Activated T-cell treated with anti-CD3 and anti-CD28 coated beads for 48 hours (primary cell): Measurements from ENCODE around the gene ADAMTSL1.

Source experiments
- DNase-seq: peaks from one replicate; pipeline ENCODE4 v3.0.0-alpha.2; 2020; ENCODE audit warnings: low read depth

Gene ADAMTSL1

DNA sequence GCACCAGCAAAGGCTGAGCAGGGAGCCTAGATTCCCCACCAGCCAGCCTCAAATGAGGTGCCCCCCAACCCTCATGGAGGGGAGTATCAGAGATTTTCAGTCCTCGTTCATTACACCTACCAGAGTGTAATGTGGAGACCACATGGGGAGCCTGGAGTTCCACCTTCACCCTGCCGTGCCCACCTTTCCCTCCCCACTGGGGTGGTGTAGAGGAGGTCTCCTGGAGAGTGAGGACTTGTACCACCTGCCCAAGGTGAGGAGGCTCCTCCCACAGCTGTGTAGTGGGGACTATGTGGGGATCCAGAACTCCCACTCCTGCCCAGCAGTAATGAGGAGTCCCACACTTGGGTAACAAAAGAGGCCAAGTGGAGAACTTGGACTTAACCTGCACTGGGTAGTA, 337.2 kb downstream of the ADAMTSL1 start:
- DNase-seq, result no peak

DNA sequence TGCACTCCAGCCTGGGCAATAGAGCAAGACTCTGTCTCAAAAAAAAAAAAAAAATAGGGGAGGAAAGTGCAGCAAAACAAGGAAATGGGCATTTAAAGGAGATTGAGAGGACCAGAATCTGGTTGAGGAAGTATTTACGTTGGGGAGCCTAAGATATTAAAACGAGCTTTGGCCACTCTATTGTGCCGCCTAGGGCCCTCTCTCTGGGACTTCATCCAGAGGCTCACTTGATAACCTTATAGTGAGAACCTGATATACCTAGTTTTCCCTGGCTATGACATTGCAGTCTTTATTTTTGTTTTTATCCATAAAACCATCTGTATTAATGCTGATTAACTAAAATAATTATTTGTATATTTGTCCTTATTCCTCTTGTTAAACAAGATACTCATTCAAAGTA, 345.5 kb downstream of the ADAMTSL1 start:
- DNase-seq, result no peak

DNA sequence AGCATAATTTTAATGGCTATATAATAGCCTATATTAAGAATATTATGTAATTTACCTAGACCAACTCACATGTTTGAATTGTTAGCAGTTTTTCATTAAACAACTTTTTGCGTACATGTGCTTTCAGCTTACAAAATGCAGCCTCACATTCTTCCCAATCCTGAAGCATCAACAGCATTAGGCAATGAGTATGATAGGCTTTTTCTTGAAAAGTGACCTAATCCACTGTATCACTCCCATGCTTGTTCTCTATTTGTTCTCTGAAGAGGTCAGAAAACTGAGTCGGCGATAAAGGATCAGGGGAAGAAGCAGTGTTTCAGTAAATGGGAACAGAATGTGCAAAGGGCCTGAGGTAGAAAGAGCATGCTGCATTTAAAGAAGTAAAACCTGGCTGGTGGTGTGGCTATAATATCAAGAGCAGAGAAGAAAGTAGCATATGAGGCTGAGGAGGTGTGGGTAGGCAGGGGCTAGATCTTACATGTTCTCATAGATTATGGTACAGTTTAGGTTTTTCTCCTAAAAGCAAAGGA, 346.7 kb downstream of the ADAMTSL1 start:
- DNase-seq, result no peak

DNA sequence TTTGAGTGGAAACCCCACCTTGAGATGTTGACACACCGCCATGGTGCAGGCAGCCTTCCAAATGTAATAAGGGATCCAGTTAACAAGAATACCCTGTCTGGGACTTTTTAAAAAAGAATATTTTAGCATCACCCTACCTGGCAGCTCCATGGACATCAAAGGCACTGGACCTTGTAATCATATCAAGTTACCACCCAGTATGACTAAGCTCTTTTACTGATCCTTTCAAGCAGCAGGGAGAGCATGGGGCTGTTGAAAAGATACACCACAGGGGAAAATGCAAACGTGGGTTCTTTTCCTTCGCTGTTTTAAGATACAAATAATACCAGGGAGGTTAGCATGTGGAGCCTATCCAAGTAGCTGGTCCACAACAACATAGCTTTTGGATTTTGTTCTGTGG, 347.8 kb downstream of the ADAMTSL1 start:
- no peak for DNase-seq

DNA sequence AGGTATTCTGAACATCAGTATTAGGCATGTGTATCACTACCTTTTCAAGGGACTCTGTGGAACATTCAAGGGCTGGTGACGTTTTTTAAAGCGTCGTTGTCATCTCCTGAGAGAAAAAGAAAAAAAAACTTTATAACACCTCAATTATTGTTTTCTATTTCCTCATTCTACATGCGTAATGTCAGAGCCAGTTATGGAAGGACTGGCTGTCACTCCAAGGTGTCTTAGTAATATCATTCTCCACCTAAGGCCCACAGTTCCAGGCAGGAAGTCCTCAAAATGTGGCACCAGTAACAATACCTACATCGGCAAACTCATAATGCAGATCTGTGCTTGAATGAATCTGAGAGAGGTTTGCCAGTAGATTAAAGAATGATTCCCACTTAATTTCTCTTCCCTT, 348.9 kb downstream of the ADAMTSL1 start:
- no peak for DNase-seq

DNA sequence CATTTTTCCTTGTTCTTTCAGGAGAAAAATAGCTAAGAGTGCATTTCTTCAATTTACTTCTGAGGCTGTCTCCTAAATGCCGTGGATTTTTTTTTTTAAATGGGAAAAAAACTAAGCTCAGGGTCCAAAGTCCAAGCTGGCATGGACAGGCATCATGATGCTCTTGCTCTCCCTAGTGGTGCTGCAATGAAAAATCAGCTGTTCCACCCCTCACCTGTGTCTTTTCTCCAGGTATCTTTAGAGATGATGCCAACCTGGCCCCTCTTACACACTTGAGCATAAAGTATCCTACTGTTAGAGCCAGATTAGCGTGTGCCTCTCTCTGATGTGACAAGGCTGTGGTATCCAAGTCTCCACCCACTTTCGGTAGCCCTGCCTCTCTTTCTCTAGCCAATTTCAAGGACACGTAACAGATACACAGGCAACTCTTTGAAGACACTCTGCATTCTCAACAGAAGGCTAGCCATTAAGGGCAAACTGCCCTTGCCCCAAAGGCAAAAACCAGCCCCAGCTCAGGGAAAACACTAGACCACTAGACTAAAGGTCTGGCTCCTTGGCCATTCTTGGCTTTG, 350.2 kb downstream of the ADAMTSL1 start:
- no peak for DNase-seq

DNA sequence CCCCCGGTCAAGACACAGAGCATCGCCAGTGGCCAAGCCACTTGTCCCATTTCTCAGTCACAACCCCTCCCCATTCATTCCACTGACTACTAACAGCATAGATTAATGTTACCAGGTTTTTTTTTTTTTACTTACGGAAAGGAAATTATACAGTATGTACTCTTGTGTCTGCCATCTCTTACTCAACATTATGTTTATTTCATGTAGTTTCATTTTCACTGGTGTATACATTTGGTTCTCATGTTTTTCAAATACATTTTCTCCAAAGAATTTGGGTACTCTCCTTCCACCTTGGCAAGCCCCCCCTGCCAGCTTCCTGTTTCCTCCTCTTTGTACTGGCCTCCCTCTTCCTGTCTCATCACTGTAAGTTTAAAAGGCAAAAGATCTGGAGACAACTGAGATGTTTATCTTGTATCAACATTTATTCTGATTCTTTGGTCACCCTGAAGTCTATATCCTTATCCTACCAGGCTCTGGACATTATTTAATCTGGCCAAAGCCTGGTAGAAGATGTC, 351.8 kb downstream of the ADAMTSL1 start:
- no peak for DNase-seq

DNA sequence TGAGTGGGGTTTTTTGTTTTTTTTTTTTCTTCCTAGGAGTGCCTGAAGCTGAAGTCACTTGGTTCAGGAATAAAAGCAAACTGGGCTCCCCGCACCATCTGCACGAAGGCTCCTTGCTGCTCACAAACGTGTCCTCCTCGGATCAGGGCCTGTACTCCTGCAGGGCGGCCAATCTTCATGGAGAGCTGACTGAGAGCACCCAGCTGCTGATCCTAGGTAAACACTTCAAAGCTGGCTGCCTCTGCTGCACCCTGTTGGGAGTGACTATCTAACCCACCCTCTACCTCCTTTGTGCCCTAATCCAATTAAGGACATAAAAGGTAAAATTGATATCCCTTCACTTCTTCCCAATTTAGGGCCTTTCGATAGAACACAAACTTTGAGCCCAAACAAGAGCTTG, 352.3 kb downstream of the ADAMTSL1 start:
- DNase-seq, result no peak

DNA sequence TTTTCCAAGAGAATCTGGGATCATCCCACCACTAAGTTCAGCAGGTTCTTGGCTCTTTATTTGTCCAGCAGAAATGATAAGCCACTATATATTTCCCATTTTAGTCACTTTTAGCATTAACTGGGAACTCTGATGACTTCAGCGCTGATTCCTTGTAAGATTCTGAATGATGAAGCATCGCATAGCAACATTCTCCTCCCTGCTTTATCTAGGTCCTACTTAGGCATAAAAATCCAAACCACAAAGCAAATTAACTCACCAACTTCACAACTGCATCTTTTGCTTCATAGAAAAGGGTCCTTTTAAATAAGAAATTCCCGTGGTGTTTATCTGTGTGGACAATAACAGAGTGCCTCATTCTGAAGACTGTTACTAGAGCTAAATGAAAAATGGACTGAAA, 355.1 kb downstream of the ADAMTSL1 start:
- no peak for DNase-seq

DNA sequence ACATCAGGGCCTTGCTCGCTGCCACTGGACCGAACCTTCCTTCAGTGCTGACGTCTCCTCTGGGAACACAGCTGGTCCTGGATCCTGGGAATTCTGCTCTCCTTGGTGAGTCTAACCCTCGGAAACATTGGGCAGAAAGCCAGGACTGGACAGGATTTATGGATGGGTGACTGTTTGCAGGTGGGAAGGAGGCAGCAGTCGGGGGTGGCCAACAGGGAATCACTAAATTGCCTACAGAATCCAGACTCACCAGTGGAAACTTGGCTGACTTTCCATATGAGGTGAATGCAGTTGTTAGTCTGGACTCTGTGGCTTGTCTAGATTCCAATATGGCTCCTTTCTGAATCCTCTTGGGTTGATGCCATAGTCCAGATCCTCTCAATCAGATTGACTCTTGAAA, 355.9 kb downstream of the ADAMTSL1 start:
- no peak for DNase-seq

DNA sequence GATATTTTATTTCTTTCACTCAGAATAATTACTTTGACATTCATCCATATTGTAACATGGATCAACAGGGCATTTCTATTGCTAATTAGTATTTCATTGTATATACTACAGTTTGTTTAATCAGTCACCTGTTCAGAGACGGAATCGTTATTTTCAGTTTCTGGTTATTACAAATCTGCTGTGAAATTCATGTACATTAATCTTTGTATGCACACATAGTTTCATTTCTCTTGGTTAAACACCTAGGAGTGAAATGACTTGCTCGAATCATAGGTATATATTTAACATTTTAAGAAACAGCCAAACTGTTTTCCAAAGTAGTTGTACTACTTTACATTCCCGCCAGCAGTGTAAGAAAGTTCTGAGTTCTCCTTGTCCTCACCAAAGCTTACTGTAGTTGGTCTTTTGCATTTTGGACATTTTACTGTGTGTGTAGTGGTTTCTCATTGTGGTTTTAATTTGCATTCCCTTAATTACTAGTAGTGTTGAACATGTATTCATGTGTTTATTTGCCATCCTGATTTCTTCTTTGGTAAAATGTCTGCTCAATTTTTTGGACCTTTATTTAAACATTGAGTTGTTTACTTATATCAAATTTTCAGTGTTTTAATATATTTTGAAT, 360.9 kb downstream of the ADAMTSL1 start:
- DNase-seq, result no peak

DNA sequence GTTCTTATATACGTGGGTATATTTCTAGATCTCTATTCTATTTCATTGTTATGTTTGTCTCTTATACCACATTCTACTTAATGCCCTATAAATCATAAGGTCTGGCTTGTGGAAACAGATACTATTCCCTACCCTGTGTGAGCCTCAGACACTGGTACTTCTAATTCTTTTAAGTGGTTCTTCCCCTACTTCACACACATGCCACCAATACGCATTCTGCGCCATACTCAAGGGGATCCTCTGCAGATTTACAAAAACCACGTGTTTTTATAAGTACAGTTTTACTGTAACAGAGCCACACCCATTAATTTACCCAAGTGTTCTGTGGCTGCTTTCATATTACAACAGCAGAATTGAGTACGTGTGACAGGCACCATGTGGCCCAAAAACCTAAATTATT, 363.4 kb downstream of the ADAMTSL1 start:
- DNase-seq, result no peak

DNA sequence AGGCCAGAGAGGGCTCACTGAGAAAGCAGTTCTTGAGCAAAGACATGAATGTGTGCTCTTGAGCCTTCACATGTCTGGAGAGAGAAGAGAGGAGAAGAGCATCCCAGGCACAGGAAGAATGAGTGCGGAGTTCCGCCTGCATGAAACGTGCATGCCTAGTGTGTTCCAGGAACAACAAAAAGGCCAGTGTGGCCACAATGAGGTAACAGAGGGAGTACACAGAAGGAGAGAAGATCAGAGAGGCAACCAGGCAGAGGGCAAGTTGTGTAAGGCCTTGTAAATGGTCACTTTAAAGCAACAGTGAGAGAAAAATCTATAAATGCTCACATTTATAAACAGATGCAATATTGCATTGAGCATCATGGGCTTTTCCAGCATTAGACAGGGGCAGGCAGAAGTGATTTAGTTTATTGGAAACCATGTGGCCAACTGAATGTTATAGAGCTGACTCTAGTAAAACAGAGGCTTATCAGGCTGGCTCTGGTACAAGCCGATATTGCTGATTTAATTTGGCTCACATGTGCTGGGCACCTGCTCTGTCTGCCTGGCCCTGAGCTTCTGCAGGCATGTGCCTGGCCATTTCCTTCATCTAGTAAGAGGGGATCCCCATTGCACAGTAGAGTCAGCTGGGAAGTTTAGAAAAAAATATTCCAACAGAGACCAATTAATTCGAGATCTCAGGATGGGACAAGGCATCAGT, 373.8 kb downstream of the ADAMTSL1 start:
- DNase-seq, result no peak

DNA sequence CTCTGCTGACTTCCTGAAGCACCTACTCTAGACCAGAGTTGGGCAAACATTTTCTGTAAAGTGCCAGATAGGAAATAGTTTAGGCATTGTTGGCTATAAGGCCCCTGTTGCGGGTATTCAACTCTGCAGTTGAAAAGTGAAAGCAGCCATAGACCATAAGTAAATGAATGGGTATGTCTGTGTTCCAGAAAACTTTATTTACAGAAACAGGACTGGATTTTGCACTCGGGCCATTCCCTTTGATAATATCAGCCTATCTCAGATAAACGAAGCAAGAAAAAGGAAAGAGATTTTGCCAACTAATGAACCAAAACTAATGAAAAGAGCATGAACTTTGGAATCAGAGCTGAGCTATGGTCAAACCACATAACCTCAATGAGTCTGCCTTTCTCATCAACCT, 374.7 kb downstream of the ADAMTSL1 start:
- DNase-seq, result no peak

DNA sequence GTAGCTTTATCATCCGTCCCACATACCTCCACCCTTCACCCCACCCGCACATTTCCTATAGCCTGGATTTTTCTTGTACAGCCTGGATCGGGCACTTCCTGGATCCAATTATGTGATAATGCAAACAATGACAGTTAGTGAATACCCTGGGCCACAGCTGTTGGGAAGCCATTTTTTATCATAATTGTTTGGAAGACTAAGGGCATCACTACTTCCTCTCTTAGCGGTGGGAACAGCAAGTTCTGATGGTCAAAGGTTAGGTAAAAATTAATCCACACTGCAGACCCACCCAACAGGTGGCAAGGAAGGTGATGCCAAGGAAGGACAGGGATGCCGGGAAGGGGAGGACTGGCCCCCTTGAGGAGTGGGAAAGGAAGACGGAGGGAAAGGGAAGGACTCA, 375.3 kb downstream of the ADAMTSL1 start:
- no peak for DNase-seq

DNA sequence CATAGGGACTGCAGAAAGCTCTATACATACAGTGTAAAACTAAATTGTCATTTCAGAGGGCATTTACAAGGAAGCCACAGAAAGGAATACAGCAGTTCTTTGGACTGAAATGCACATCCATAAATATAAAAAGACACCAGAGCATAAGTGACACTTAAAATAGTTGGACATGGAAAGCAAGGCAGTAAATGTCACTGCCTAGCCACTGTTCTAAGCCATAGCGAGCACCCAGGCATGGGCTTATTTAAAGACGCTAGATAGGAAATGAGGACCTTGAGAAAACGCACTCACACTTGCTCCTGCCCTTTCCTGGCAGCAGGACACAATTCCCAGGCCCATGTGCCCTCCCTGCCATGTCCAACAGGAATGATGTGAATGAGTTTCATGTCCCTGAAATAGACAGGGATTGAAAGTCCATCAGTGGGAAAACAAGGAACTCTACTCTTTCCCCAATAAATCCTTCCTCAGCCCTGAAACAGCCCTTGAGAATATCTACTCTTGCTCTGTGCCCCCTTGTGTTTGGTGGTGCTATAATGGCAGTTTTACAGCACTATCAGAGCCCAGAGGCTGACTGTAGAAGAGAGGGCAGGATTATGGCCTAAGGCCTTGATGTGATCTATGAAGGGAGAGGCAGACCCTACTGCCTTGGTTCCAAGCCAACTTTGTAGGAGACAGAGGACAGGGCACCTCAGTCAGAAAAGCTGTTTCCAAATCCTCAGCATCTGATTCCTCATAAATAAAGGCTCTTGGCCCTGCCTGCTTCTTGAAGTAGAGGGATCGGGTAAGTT, 376.1 kb downstream of the ADAMTSL1 start:
- no peak for DNase-seq

DNA sequence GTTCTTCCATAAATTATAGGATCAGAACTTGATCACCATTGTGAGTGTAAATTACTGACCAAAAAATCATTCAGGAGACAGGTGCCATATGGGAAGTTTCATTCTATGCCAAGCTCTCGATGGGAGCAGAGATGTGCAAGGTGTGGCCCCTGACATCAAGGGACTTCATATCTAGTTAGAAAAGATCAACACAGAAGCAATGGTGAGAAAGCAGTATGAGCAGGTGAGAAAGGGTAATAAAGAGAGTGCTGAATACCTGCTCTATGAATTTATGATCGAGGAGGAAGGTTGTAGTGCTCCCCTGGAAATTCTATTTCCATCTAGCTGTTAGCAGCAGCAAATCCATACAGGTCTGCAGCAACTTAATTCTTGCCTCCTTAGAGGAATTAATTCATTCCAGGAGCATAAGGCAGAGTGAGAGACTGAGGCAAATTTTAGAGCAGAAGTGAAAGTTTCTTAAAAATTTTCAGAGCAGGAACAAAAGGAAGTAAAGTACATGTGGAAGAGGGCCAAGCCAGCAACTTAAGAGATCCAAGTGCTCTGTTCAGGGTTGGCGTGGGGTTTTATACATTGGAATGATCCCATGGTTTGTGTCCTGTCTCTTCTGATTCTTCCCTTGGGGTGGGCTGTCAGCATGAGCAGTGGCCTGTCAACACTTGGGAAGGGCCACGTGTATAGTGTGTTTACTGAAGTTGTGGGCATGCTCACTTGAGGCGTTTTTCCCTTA, 377.3 kb downstream of the ADAMTSL1 start:
- DNase-seq, result no peak

DNA sequence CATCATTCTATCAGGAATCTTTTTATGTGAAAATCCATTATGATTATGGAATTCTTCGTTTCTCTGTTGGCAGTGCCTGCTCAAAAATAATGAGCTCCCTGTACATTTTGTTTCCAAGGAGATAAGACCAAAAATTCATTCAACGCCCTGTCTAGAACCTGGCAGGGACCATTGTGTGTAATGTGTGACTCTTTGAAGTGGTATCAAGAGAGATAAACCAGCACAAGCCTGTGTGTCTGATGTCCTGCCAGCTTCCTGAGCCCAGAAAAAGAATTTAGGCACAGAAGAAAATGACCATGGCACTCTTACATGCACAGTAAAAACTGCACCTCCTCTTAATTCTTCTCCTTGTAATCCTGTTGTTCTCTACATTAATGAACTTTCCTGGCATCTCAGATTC, 381.7 kb downstream of the ADAMTSL1 start:
- DNase-seq, result no peak

DNA sequence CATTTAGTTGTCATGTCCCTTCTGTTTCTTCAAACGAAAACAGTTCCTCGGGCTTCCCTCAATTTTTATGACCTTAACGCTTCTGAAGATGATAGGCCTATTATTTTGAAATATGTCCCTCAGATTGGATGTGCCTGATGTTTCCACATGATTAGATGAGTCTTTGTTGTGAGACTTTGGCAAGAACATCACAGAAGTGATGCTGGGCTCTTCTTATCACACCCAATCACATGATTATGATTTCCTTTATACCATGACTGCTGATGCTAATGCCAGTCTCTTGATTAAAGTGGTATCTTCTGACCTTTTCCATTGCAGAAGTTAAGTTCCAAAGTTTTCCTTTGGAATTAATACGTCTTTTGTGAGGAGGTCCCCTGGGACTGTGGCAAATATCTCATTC, 383.4 kb downstream of the ADAMTSL1 start:
- no peak for DNase-seq

DNA sequence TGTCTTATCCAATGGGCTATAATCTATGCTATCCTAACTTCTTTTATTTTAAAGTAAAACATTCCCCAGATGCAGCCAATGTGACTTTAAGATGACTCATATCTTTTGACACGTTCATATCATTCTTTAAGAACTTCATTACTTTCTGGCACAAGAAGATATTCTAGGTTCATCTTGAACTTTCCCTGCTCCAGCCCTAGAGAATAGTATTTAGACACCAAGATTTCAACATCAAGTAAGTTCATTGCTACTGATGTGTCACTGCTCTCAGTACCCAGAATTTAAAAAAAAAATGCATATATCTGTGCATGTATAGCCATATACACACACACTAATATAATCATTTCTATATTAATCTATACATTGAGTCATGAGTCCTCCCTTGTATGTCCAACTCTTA, 383.8 kb downstream of the ADAMTSL1 start:
- DNase-seq, result no peak

DNA sequence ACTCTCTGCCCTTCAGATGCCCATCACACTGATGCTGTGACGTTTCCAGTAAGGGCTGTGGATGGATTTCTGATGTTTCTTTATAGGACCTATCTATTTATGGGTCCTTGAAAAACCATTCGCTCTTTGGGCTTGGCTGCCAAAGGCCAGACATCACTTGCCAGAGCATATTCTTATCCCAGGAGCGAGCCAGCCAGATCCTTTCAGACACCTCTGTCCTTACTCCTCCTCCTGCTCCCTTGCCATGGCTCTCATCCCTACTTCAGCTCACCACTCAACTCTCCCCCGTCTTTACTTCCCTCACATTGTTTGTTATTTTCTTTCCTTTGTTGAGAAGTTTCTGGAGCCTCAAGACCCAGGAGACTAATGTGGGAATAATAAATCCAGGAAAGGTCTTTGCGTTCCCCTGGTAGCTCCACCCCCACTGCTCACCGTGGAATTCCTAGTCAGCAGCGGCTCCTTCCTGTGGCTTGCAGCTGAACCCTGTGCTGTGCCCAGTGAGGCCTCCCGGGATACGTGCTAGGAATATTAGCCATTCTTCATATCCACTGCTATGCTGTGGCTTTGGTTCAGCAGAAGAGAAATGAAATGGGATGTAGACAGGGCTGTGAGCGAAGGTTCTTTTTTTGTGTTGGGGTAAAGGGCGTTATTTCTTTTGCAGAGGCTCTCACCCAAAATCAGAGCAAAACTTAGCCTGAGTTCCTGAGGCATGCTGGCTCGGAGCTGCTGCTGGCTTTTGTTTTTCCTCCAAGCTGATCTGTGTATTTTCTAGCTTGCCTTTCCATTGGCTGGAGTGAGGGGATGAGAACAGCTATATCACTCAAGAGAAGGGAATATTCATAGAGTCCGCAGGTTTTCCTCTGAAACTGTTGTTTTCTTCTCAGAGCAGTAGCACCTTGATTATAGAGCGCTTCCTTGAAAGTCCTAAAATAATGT, 387.9 kb downstream of the ADAMTSL1 start:
- no peak for DNase-seq
